Stimulated activated CD8-positive, alpha-beta memory T cell treated with anti-CD3 and anti-CD28 coated beads, Interleukin-7, amount 100 ng/mL, for 1 hour (primary cell): ENCODE measurements around the gene SAG.

Experiments used
- DNase-seq, 2 donors: peaks; one replicate each; pipeline ENCODE4 v3.0.0-alpha.2; 2020; ENCODE audit warnings: low read depth in 2 of 2

Gene SAG

DNA sequence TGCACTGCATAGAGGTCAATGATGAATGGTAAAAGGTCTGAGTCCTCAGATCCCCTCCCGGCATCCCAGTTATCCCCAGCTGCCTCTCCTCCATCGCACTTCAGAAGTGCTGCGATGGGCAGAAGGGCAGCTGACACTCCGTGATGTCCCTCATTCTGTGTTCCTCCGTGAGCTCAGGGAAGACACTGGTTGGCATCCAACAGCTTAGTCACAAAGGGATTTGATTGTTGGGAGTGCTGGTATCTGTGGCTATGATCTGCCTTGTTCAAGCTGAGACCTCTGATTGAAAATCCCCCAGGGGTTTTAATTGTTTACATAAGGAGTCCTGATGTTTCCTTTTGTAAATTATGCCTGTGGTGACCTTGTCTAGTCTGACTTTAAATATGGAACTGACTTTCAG is 19.0 kb upstream of the SAG start:
- DNase-seq, result no peak

GRCh38 chr2:233289648-233290047 is 18.0 kb upstream of the SAG start:
- no peak for DNase-seq

DNA sequence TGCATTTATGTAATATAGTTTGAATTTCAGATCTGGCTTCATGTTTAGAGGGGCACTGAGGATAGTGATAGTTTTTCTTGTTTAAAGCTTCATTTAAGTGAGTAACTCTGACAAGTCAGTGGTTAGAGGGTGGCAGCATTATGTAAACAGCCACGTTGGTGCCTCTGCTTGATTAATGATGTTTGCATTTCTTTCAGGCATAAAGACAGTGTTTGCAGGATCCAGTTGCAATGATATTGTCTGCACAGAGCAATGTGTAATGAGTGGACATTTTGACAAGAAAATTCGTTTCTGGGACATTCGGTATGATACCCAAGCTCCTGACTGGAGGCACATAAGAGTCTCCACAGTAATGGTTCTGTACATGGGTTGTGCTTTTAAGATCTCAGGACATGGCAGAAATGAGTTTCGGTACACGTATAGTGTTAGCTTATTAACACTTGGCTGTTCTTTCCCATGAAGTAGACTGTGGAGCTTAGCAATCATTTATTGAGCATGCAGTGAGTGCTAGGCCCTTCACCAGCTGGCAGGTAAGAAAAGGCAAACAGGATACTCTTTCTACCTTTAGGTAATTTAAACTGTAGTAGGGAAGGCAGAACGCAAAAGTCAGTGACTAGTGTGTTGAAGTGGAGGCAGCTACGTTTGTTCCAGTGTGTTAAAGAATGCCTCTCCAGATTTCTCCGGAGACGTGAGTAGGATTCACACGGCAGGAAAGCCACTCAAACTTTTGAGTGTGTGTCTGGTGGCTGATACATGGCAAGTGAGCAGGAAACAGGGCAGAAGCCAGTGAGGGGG is 17.4 kb upstream of the SAG start:
- no peak for DNase-seq

DNA sequence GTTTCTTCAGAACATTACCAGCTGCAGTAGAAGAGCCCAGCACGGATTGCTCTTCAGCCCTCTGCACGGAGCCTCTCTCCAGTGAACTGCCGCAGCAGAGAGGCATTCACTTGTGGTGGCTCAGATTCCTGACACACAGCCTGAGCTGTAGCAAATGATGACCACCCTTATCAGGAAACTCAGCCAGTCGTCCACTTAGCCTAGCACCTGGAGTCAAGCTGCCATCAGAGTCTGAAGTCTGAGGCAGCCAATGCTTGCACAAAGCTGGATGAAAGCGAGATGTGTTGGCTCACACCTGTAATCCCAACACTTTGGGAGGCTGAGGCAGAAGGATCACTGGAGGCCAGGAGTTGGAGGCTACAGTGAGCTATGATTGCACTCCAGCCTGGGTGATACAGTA is 11.7 kb upstream of the SAG start:
- DNase-seq, result no peak

DNA sequence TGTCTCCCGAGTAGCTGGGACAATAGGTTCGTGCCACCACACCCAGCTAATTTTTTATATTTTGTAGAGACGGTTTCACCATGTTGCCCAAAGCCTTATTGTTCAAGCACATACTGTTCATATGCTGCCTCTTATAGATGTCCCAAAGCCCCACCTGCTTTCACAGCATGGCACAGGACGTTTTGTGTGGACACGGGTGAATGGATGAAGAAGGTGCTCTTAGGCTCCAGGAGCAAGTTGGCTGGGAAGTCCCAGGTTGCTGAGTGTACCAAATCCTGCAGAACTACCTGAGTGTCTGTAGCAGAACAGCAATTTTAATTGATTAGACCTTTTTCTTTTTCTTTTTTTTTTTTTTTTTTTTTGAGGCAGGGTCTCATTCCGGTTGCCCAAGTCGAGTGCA is 10.5 kb upstream of the SAG start:
- DNase-seq, result no peak

DNA sequence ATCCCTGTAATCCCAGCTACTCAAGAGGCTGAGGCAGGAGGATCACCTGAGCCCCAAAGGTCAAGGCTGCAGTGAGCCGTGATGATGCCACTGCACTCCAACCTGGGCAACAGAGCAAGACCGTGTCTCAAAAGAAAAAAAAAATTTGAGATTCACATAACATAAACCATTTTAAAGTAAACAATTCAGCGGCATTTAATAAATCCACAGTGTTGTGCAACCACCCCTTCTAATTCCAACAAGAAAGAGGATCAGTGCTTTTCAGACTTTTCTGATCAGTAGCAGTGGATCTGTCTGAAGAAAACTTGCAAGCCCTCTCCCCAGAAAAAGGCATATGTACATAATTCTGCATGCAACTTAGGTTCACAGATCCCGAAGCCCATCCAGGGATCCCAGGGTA is 7.2 kb upstream of the SAG start:
- no peak for DNase-seq

- DNase-seq, result no peak
Measured at GRCh38 chr2:233301248-233301647, 6.4 kb upstream of the SAG start.

GRCh38 chr2:233301811-233302210 is 5.8 kb upstream of the SAG start:
- DNase-seq, result no peak

- no peak for DNase-seq
Measured at GRCh38 chr2:233303252-233303651, 4.4 kb upstream of the SAG start.

DNA sequence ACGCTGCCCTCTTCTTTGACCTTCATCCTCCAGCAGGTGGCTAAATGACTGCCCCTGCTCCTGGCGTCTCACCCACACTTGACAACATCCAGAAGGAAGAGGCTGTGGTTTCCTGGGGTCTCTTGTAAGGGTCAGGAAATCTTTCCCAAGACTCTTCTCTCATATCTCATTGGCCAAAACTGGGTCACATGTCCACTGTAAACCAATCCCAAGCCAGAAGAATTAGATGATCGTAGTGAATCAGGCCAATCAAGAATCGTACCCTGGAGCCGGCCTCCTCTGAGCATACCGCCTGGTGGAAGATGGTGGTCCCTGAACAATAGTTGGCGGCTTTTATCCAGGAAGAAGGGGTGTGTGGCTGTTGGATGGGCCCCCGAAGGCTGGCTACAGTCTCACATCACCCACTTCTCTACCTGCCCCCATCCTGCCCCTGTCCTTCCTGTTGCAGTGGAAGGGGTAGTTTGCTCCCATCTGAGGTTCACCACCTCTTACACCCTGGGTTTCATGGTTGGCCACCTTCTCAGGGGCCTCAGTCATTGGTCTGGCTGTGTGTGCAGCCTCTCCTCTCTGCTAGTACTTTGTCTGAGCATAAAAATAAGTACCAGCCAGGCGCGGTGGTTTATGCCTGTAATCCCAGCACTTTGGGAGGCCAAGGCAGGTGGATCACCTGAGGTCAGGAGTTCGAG is 3.8 kb downstream of the SAG start:
- DNase-seq, result no peak

GRCh38 chr2:233312874-233313273 is 5.3 kb downstream of the SAG start:
- DNase-seq, result no peak

- DNase-seq, result no peak
Measured at GRCh38 chr2:233314180-233314925, 6.7 kb downstream of the SAG start.

DNA sequence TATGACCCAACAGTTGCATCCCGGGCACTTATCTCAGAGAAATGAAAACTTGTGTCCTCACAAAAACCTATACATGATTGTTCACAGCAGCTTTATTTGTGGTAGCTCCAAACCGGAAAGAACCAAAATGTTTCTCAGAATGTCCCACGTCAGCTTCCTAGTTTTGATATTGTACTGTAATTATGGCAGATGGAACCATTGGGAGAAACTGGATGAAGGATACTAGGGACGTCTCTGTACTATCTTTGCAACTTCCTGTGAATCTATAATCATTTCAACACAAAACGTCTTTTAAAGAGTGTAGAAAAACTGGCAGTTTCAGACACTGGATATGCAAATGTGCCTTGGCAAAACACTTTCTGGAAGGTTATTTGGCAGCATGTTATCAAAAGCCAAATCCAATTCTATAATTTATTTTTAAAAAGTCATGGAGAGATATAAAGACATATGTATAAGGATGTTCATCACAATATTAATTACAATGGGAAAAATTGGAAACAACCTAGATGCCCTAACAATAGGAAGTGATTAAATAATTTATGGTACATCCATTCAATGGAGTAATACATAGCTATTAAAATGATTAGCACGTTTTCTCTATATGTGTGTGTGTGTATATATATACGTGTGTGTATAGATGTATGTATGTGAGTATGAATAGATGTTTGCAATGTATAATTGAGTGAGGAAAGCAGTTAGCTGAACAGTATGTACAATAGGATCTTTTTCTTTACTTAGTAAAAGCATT is 9.8 kb downstream of the SAG start:
- no peak for DNase-seq

GRCh38 chr2:233319256-233319655 is 11.6 kb downstream of the SAG start:
- DNase-seq, result no peak

- no peak for DNase-seq
Measured at GRCh38 chr2:233320470-233320869, 12.9 kb downstream of the SAG start.

DNA sequence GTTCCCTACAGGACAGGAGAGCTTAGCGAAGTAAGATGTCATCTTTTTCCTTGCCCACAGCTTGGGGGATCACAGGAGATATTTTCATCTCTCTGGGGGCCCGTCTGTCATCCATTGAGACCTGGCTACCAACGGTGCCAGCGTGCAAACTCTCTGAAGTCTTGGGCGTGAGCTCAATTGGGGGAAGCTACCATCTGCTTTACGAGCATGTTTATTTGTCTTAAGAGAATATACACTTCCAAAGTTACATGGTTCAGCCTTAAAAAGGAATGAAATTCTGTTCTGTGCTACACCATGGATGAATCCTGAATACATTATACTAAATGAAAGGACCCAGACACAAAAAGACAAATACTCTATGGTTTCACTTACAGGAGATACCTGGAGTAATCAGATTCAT is 13.6 kb downstream of the SAG start:
- no peak for DNase-seq

GRCh38 chr2:233323851-233324250 is 16.2 kb downstream of the SAG start:
- no peak for DNase-seq

GRCh38 chr2:233325256-233325655 is 17.6 kb downstream of the SAG start:
- no peak for DNase-seq

GRCh38 chr2:233325814-233326213 is 18.2 kb downstream of the SAG start:
- no peak for DNase-seq

DNA sequence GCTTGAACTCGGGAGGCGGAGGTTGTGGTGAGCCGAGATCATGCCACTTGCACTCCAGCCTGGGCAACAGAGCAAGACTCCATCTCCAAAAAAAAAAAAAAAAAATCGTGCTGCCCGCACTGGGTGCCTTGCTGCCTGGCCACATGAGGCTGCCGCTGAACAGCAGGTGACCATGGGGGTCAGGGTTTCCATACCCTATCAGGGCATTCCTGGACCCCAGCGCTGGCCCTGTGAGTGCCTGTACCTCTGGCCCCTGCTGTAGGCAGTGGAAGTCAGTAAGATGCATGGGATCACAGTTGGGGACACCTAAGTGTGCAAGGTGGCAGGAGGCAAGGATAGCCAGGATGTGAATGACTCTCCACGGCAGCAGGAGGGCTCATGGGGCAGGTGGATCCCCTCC is 18.9 kb downstream of the SAG start:
- no peak for DNase-seq

- no peak for DNase-seq
Measured at GRCh38 chr2:233328922-233329321, 21.3 kb downstream of the SAG start.

DNA sequence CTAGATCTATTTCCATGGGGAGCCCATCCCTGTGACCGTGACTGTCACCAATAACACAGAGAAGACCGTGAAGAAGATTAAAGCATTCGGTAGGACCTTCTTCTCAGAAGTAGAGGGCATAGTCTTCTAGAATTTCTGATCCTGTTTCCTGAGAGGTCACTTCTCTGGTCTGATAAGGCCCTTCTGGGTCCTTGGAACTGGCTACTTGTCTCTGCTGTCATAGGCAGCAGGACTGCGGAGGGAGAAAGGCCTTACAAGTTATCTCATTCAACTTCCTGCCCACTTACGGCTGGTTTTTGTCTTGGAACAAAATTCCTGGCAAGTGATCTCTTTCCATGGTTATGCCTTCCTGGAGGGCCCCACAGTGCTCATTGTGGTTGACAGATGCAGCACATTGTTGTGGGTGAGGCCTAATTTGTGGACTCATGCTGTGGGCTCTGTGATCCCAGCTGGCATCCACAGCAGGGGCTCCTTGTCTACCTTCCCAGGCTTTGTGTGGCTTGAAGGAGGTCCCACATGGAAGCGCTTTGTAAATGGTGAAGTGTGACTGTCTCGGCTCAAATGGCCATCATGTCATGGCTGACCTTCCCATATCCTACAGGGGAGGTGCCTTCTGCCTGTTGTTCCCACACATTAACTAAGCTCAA is 22.0 kb downstream of the SAG start:
- no peak for DNase-seq
